Measurements from ENCODE around the gene FADS2.

FADS2 gene

GRCh38 chr11:61797263-61797944, 30.7 kb upstream of the FADS2 start:
- no peak for DNase-seq

- no peak for DNase-seq
Measured at GRCh38 chr11:61799665-61800284, 28.3 kb upstream of the FADS2 start.

GRCh38 chr11:61800331-61801281, 27.5 kb upstream of the FADS2 start:
- DNase-seq = no peak

GRCh38 chr11:61802605-61803004, 25.5 kb upstream of the FADS2 start:
- no peak for DNase-seq

- DNase-seq = no peak
Measured at GRCh38 chr11:61803889-61804647, 24.0 kb upstream of the FADS2 start.

GRCh38 chr11:61805146-61805545, 23.0 kb upstream of the FADS2 start:
- DNase-seq = no peak

GRCh38 chr11:61806785-61807184, 21.3 kb upstream of the FADS2 start:
- DNase-seq = no peak

GRCh38 chr11:61810671-61811175, 17.4 kb upstream of the FADS2 start:
- DNase-seq = no peak

- no peak for DNase-seq
Measured at GRCh38 chr11:61811831-61812230, 16.3 kb upstream of the FADS2 start.

- no peak for DNase-seq
Measured at GRCh38 chr11:61812736-61813411, 15.2 kb upstream of the FADS2 start.

GRCh38 chr11:61814247-61814957, 13.7 kb upstream of the FADS2 start:
- DNase-seq = no peak

GRCh38 chr11:61814958-61815789, 12.9 kb upstream of the FADS2 start:
- DNase-seq = peak; percentile 34

- DNase-seq = no peak
Measured at GRCh38 chr11:61815790-61816735, 12.0 kb upstream of the FADS2 start.

- DNase-seq = peak; percentile 75
Measured at GRCh38 chr11:61816736-61817455, 11.2 kb upstream of the FADS2 start, which contains the start of gene FADS1. Gene FADS1, minus strand, starts transcription at chr11:61817003. Its CDS starts 74 bp downstream, at chr11:61816929.

- DNase-seq = no peak
Measured at GRCh38 chr11:61817471-61818202, 10.5 kb upstream of the FADS2 start.

GRCh38 chr11:61820174-61820573, 7.9 kb upstream of the FADS2 start:
- DNase-seq = no peak

- DNase-seq = no peak
Measured at GRCh38 chr11:61826930-61827570, 1.1 kb upstream of the FADS2 start.

- DNase-seq = no peak
Measured at GRCh38 chr11:61828379-61828628, 204 bp downstream of the FADS2 start.
